Kidney capillary endothelial cell (primary cell): ENCODE data around the gene CSNK1E.

ENCODE experiments used
- DNase-seq: peaks from one replicate; pipeline ENCODE4 v3.0.0-alpha.2; 2018; ENCODE audit warnings: low spot score

CSNK1E gene

DNA sequence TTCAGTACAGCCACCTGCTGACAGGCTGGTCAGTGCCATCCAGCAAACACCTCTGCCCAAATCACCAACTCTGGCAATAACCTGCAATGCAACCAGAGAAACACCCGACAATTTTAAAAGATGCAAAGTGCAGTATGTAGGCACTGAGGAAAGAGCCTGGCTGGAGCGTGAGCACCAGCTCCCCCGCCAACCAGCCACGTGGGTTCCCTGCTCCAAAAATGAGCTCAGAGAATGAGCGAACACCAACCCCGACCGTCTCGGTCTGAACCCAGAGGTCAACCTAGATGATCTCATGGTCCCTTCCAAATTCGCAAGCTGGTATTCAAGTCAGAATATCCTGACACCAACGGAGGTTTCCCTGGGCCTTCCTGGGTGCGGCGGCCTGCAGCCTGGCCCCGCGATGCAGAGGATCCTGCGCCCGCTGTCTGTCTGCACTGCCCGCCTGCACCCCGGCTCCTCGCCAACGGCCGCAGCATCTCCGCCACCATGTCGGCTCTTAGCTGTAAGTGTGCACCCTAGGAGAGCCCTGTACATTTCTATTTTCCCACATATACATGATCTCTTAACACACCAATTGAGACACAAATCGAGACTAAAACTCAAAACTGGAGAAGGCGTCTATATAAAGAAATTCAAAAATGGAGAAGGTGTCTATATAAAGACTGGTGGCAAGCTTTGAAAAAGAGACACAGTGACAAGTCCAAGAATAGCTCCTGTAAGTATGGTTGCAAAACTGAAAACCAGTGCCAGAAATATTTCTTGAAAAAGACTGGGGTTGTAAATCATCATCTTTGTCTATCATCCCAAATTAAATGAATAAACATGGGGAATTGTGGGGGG lies 67.2 kb downstream of the CSNK1E start:
- no peak for DNase-seq

DNA sequence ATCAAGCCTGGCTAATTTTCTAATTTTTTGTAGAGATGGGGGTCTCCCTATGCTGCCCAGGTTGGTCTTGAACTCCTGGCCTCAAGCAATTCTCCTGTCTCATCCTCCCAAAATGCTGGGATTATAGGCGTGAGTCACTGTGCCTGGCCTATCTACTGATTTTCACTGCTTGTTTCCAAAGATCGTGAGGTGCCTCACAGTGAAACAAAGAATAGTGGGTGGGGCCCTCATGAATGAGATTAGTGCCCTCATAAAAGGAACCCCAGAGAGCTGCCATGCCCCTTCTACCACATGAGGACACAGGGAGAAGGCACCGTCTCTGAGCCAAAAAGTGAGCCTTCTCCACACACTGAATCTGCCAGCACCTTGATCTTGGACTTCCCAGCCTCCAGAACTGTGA lies 67.9 kb downstream of the CSNK1E start:
- DNase-seq, result no peak

- no peak for DNase-seq
These were observed 69.0 kb downstream of the CSNK1E start for GRCh38 chr22:38248280-38248679.

- DNase-seq, result no peak
These were observed 69.5 kb downstream of the CSNK1E start for GRCh38 chr22:38247713-38248112.

DNA sequence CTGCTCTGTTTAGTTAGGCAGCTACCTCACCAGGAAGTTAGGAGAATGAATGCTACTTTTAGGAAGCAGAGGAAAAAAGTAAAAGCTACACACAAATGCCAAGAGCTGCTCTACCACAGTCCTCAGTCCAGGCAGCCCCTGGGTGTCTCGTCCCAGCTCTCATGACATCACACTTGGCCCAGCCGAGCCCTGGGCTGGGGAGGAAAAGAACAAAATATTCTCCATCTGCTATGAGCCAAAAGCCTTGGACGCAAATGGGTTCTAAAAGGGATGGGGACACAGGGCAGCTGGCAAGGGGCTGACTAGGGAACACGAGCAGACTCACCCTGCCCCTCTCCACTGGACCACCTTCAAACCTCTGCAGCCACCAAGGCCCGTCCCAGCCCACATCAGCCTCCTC lies 70.5 kb downstream of the CSNK1E start:
- no peak for DNase-seq

DNA sequence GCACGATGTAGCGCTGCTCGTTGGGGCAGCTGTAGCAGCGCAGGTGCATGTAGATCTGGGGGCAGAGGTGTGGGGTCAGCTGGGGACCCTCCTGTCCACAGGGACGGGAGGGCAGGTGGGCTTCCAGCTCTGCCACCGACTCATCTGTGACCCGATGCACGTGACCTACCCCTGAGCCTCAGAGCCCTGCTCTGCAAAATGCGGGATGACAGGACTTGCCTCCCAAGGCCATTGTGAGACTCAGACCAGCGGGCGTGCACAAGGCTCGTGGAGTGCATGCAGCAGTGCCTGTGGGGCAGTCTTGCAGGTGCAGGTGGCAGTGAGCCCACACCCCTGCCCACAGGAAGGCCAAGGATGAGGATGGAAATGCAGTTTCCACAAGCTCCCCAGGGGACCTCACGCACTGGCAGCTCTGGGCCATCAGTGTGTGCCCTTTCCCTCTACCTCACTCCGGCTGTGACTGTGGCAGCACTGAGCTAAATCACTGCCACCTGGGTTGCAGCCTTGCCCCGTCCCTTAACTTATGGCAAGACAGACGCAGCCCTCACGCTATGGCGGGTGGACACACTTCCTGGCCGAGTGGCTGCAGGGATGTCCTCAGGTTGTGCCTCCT lies 71.1 kb downstream of the CSNK1E start:
- DNase-seq, result no peak

DNA sequence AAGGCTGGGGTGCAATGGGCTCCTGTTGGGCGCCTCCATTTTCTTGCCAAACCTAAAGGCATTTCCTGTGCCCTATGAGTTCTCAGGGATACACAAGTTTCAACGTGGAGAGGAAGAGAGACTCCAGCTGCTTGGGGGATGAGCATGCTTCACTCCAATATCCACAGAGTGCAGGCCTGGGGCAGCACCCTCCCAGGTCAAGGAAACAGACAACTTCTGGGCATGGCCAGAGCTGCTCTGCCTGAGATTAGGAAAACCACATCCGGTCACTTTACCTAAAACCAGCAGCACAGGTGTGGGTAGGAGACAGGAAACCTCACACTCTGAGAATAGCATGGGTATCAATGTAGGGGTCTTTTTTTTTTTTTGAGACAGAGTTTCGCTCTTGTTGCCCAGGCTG lies 73.1 kb downstream of the CSNK1E start:
- DNase-seq, result no peak

DNA sequence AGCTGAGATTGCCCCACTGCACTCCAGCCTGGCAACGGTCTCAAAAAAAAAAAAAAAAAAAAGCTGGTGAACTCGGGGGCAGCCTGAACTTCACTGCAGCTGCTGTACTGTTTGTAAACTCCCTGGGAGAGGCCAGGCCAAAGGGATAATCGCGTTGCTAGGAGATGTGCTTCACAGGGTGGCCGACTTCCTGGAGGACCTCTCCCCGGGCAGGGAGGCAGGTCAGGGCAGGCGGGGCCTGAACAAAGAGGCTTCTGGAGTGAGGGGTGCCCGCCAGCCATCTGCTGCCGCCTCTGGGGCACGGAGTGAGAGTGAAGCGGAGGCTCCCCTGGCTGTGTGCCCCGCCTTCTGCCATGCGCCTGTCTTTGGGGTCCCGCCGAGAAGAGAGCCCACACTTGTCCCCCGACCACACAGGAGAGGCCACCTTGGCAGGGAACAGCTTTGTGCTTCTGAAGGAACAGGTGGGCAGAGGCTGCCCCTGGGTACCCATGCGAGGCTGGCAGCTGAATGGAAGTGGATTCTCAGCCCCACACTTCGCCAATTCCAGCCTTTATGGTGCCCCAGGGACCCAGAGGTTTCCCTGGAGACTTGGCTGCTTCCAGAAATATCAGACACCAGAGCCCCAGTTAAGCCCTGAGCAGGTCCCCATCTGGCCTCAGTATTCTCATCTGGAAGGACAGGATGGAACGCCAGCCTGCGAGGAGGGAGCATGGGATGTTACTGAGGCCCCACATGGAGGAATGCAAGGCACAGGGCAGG lies 74.0 kb downstream of the CSNK1E start:
- DNase-seq, result no peak

DNA sequence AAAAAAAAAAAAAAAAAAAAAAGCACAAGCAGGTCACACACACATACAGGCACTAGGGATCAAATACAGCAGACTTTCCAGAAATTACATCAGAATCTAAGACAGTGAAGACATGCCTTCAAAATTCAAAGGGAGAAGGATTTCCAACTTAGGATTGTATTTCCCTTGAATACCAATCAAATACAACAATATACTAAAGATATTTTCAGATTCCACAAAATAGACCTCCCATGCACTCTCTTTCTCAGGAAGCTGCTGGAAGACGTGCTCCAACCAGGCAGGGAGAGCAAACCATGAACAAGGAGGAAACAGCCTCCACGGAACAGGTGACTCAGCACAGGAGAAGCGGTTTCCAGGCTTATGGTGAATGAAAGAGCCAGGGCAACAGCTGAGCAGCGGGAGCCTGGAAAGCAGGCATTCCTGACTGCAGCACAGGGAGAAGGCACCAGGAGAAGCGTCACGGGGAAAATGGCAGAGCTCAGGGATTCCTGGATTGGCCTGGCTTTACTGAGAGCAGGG lies 76.4 kb downstream of the CSNK1E start:
- peak; percentile 88 for DNase-seq
